CD4-positive, alpha-beta T cell (primary cell): Measurements from ENCODE around the gene LHCGR. TPM values are rescaled to one million over a fixed set of nuclear protein-coding genes. Genes with fewer than 3 reads are reported as not detected.
"Not testable (repeated sequence)": the region's sequence is repeated elsewhere in the genome, so short reads cannot be mapped to it uniquely, and the experiment has no call there.

ENCODE experiments used
- ATAC-seq: fragments of 200-7000 bp; cut with Tn5 transposase; one replicate; pipeline ENCODE4 v1.10.0; 2022; ENCODE audit warnings: mild to moderate bottlenecking; ENCODE audit not compliant: poor library complexity
- CTCF ChIA-PET: fragments of 350-600 bp; sonication (Branson Sonifier 250); formaldehyde crosslinking; loops from one replicate; lab custom pipeline; 2021; ENCODE audit warnings: antibody characterized with exemption, inconsistent platforms; lab: Charles Lee
- POLR2A ChIA-PET: fragments of 350-600 bp; sonication (Branson Sonifier 250); formaldehyde crosslinking; loops from one replicate; lab custom pipeline; 2021; ENCODE audit warnings: antibody characterized with exemption, inconsistent platforms; lab: Charles Lee
- DNase-seq, 14 experiments: peaks; one replicate each; pipeline ENCODE4 v3.0.0-alpha.2; 2013 to 2020; ENCODE audit warnings: mixed read lengths in 2 of 14
- H3K27ac ChIP-seq, 2 donors: one replicate each; pipeline versions ENCODE4 v1.5.1 to v1.7.0; 2013; ENCODE audit warnings: low read length in 2 of 2, low read depth in 1 of 2, mild to moderate bottlenecking in 1 of 2
- H3K27me3 ChIP-seq, 2 experiments: 1 replicate in 1 of 2; 2 replicates in 1 of 2; pipeline versions ENCODE4 v1.6.1 to v1.7.0; 2013; ENCODE audit warnings: low read length in 2 of 2, control low read depth in 1 of 2, mild to moderate bottlenecking in 1 of 2, moderate library complexity in 1 of 2; ENCODE audit not compliant: insufficient read depth in 2 of 2, control insufficient read depth in 1 of 2
- H3K36me3 ChIP-seq: one replicate; pipeline ENCODE4 v1.6.1; 2013; ENCODE audit warnings: low read length, control low read depth; ENCODE audit not compliant: insufficient read depth
- H3K4me1 ChIP-seq: one replicate; pipeline ENCODE4 v1.6.1; 2013; ENCODE audit warnings: low read length, control low read depth; ENCODE audit not compliant: insufficient read depth
- H3K4me3 ChIP-seq: one replicate; pipeline ENCODE4 v1.5.1; 2013; ENCODE audit warnings: mild to moderate bottlenecking, low read length, moderate library complexity
- H3K9me3 ChIP-seq, 2 experiments: 1 replicate in 1 of 2; 2 replicates in 1 of 2; pipeline versions ENCODE4 v1.6.1 to v1.7.0; 2013; ENCODE audit warnings: low read length in 2 of 2, mild to moderate bottlenecking in 2 of 2, control low read depth in 1 of 2, moderate library complexity in 1 of 2; ENCODE audit not compliant: control insufficient read depth in 1 of 2, insufficient read depth in 1 of 2
- H3K27ac Mint-ChIP-seq: one replicate; pipeline ENCODE4 v1.8.0; 2020; ENCODE audit warnings: mixed read lengths
- H3K27me3 Mint-ChIP-seq: one replicate; pipeline ENCODE4 v1.8.0; 2021; ENCODE audit warnings: mixed read lengths
- H3K36me3 Mint-ChIP-seq: one replicate; pipeline ENCODE4 v1.8.0; 2021; ENCODE audit warnings: low read depth, mixed read lengths
- H3K4me1 Mint-ChIP-seq: one replicate; pipeline ENCODE4 v1.8.0; 2021; ENCODE audit warnings: low read depth, mixed read lengths
- H3K4me3 Mint-ChIP-seq: one replicate; pipeline ENCODE4 v1.8.0; 2020; ENCODE audit warnings: mild to moderate bottlenecking, mixed read lengths
- H3K9me3 Mint-ChIP-seq: one replicate; pipeline ENCODE4 v1.8.0; 2020; ENCODE audit warnings: mixed read lengths
- intact Hi-C, 2 experiments: fragments of 100-400 bp; cut with DNase I in 1 of 2; cut with micrococcal nuclease in 1 of 2; formaldehyde crosslinking; loops; one replicate each; pipeline versions ENCODE4 v1.15.1 to v1.9.0; 2023 to 2025; cut with DNase I, micrococcal nuclease
- total RNA-seq, 174 experiments: library from RNA in 2 of 174; stranded (reverse) in 2 of 174; gene quantifications; one replicate each; pipeline ENCODE4 v1.2.3 and lab custom pipeline; 2021 to 2026
- TF ChIP-seq, protein P1 (sequence below): fragments of 200-600 bp; IDR thresholded peaks from one replicate; pipeline ENCODE4 v1.8.0; 2022; ENCODE audit warnings: antibody characterized with exemption, mild to moderate bottlenecking

The LHCGR gene
- total RNA-seq, 2 experiments from 2014 or later = not detected

DNA sequence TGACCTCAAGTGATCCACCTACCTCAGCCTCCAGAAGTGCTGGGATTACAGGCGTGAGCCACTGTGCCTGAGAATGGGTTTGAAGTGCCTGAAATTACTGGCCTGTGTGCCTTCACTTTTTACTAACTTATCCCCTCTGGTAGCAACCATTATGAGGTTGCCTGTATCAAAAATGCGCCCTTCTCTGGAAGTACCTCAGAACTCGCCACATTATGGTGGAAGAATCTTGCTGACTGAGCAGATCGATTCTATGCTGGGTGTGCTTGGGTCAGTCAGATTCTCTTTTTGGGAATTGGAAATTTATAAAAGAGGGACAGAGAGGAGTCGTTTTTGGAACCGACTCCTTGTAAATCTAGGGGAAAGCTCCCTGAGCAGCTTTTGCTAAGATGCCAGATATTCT lies 8.2 kb downstream of the LHCGR start:
- peaks cover 7% of the 10 kb centered on the region for H3K27me3 Mint-ChIP-seq
- POLR2A ChIA-PET = no interaction called here
- Histone ChIP-seq H3K36me3 (no peaks in the 10 kb centered on the region), H3K4me1 (no peaks in the 10 kb centered on the region), H3K27me3 (peaks cover 0 to 6% of the 10 kb centered on the region in 2 experiments), H3K9me3 (no peaks in the 10 kb centered on the region), H3K27ac (no peak overlapping the region), H3K4me3 (no peak overlapping the region)
- no peak overlapping the region for H3K4me3 Mint-ChIP-seq
- ATAC-seq (no peak), DNase-seq (no peak)
- no peaks in the 10 kb centered on the region for H3K36me3 Mint-ChIP-seq
- no peak overlapping the region for H3K27ac Mint-ChIP-seq
- CTCF ChIA-PET = no interaction called here
- intact Hi-C loops = no loop called here
- TF ChIP-seq, protein P1, sequence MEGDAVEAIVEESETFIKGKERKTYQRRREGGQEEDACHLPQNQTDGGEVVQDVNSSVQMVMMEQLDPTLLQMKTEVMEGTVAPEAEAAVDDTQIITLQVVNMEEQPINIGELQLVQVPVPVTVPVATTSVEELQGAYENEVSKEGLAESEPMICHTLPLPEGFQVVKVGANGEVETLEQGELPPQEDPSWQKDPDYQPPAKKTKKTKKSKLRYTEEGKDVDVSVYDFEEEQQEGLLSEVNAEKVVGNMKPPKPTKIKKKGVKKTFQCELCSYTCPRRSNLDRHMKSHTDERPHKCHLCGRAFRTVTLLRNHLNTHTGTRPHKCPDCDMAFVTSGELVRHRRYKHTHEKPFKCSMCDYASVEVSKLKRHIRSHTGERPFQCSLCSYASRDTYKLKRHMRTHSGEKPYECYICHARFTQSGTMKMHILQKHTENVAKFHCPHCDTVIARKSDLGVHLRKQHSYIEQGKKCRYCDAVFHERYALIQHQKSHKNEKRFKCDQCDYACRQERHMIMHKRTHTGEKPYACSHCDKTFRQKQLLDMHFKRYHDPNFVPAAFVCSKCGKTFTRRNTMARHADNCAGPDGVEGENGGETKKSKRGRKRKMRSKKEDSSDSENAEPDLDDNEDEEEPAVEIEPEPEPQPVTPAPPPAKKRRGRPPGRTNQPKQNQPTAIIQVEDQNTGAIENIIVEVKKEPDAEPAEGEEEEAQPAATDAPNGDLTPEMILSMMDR = no peak
- no peaks in the 10 kb centered on the region for H3K9me3 Mint-ChIP-seq
- H3K4me1 Mint-ChIP-seq = no peaks in the 10 kb centered on the region

DNA sequence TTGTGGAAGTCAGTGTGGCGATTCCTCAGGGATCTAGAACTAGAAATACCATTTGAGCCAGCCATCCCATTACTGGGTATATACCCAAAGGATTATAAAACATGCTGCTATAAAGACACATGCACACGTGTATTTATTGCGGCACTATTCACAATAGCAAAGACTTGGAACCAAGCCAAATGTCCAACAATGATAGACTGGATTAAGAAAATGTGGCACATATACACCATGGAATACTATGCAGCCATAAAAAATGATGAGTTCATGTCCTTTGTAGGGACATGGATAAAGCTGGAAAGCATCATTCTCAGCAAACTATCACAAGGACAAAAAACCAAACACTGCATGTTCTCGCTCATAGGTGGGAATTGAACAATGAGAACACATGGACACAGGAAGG lies 16.3 kb downstream of the LHCGR start:
- intact Hi-C loops, H3K4me3 Mint-ChIP-seq: not testable (repeated sequence)

DNA sequence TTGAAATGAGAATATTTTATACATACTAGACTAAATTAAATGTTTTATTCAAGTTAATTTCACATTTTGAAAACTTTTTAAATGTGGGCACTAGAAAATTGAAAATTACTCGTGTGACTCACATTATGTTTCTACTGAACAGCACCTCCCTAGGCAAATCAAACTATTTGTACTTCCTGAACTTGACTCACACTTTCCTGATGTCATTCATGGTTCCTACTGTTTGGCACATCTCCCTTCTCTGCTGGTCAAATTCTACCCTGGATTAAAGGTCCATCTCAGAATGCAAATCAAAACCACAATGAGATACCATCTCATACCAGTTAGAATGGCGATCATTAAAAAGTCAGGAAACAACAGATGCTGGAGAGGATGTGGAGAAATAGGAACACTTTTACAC lies 16.7 kb downstream of the LHCGR start:
- ChIA-PET POLR2A (no interaction called here), CTCF (no interaction called here)
- no peaks in the 10 kb centered on the region for H3K4me1 ChIP-seq
- no peaks in the 10 kb centered on the region for H3K4me1 Mint-ChIP-seq
- H3K27me3 Mint-ChIP-seq = no peaks in the 10 kb centered on the region
- H3K27ac ChIP-seq = no peak overlapping the region
- DNase-seq (no peak), ATAC-seq (no peak)
- intact Hi-C loops = no loop called here
- no peaks in the 10 kb centered on the region for H3K36me3 ChIP-seq
- no peak overlapping the region for H3K27ac Mint-ChIP-seq
- TF ChIP-seq, protein P1 = no peak
- H3K9me3 Mint-ChIP-seq = no peaks in the 10 kb centered on the region
- H3K4me3 Mint-ChIP-seq = no peak overlapping the region
- peaks cover 0 to 3% of the 10 kb centered on the region in 2 experiments for H3K27me3 ChIP-seq
- no peak overlapping the region for H3K4me3 ChIP-seq
- no peaks in the 10 kb centered on the region for H3K36me3 Mint-ChIP-seq
- H3K9me3 ChIP-seq = no peaks in the 10 kb centered on the region

More for the DNA sequence above, 16.3 kb downstream of the LHCGR start:
- H3K4me3 ChIP-seq, H3K27me3 Mint-ChIP-seq, H3K4me1 ChIP-seq, CTCF ChIA-PET, H3K9me3 ChIP-seq, H3K36me3 Mint-ChIP-seq, H3K36me3 ChIP-seq, H3K9me3 Mint-ChIP-seq, H3K27ac Mint-ChIP-seq, H3K27ac ChIP-seq, H3K4me1 Mint-ChIP-seq, ATAC-seq, POLR2A ChIA-PET, H3K27me3 ChIP-seq, DNase-seq: not testable (repeated sequence)

DNA sequence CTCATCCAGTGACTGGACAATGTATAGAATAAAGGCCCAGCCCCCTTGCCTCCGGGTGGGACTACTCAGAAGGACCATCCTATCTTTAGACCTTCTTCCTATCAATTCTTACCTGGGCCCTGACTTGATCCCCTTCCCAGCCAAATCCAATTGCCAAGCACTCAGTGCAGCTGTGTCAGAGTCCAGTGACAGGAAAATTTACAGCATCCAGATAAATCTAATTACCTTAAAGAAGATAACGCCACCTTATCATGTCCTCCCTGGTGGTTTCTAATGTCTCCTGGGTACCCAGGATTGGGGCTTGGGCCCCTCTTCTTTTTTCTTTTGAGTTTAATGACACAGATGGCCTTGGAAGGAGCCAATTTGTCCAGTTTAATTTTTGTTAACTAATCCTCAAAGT lies 19.3 kb downstream of the LHCGR start:
- ATAC-seq = no peak

More for the DNA sequence above, 19.3 kb downstream of the LHCGR start:
- ChIA-PET CTCF (no interaction called here), POLR2A (no interaction called here)
- no peaks in the 10 kb centered on the region for H3K9me3 Mint-ChIP-seq
- H3K36me3 Mint-ChIP-seq = no peaks in the 10 kb centered on the region
- no peaks in the 10 kb centered on the region for H3K4me1 Mint-ChIP-seq
- no peak overlapping the region for H3K27ac ChIP-seq
- H3K27me3 ChIP-seq = peaks cover 0 to 3% of the 10 kb centered on the region in 2 experiments
- H3K9me3 ChIP-seq = no peaks in the 10 kb centered on the region
- no peaks in the 10 kb centered on the region for H3K36me3 ChIP-seq
- intact Hi-C loops = no loop called here
- peaks cover 11% of the 10 kb centered on the region for H3K27me3 Mint-ChIP-seq
- no peak overlapping the region for H3K27ac Mint-ChIP-seq
- H3K4me3 Mint-ChIP-seq = no peak overlapping the region
- no peak for DNase-seq
- H3K4me1 ChIP-seq = no peaks in the 10 kb centered on the region
- TF ChIP-seq, protein P1 = no peak
- no peak overlapping the region for H3K4me3 ChIP-seq
